OCI-LY7 (cell line): Measurements from ENCODE around the gene DHRS3. TPM values are rescaled to one million over a fixed set of nuclear protein-coding genes. Genes with fewer than 3 reads are reported as not detected.

Experiments used
- BruUV-seq: library from RNA; stranded (reverse); fragments of 400-500 nt; replicated peaks from 2 replicates; lab custom pipeline; 2021; lab: Mats Ljungman, UMichigan
- CTCF ChIA-PET: fragments of 300-600 bp; sonication (Branson Sonifier 250); formaldehyde crosslinking; loops from one replicate; lab custom pipeline; 2022; ENCODE audit warnings: antibody characterized with exemption; ENCODE audit not compliant: unreplicated experiment; lab: Charles Lee
- POLR2A ChIA-PET: fragments of 300-600 bp; sonication (Branson Sonifier 250); formaldehyde crosslinking; loops from one replicate; lab custom pipeline; 2022; ENCODE audit warnings: antibody characterized with exemption; lab: Charles Lee
- DNase-seq: peaks from one replicate; pipeline ENCODE4 v3.0.0-alpha.2; 2015; ENCODE audit warnings: low spot score
- H2AFZ ChIP-seq: fragments of 200-600 bp; sonication (generic), shearing (Covaris generic); 2 replicates; pipeline ENCODE4 v1.6.1; 2014; ENCODE audit warnings: mild to moderate bottlenecking, antibody characterized with exemption, low read length, moderate library complexity
- H3K27ac ChIP-seq: fragments of 200-600 bp; sonication (generic); 2 replicates; pipeline ENCODE4 v1.5.1; 2014; ENCODE audit warnings: mixed run types, low read depth, mild to moderate bottlenecking, moderate library complexity, low read length, inconsistent platforms; ENCODE audit not compliant: poor library complexity, severe bottlenecking
- H3K36me3 ChIP-seq: fragments of 200-600 bp; sonication (generic); 2 replicates; pipeline ENCODE4 v1.6.1; 2014; ENCODE audit warnings: mild to moderate bottlenecking, antibody characterized with exemption, low read length, moderate library complexity, mixed read lengths; ENCODE audit not compliant: insufficient read depth
- H3K4me1 ChIP-seq: fragments of 200-600 bp; sonication (generic); 2 replicates; pipeline ENCODE4 v1.5.1; 2014; ENCODE audit warnings: mild to moderate bottlenecking, low read length; ENCODE audit not compliant: insufficient read depth, poor library complexity, severe bottlenecking
- H3K4me2 ChIP-seq: fragments of 200-600 bp; sonication (generic); 2 replicates; pipeline ENCODE4 v1.6.1; 2014; ENCODE audit warnings: mild to moderate bottlenecking, low read length
- H3K4me3 ChIP-seq: fragments of 200-600 bp; sonication (generic); 2 replicates; pipeline ENCODE4 v1.5.1; 2014; ENCODE audit warnings: mild to moderate bottlenecking, low read depth, low read length; ENCODE audit not compliant: poor library complexity, severe bottlenecking
- H3K79me2 ChIP-seq: fragments of 200-600 bp; sonication (generic); 2 replicates; pipeline ENCODE4 v1.6.1; 2016; ENCODE audit warnings: low read depth, mild to moderate bottlenecking, low read length, moderate library complexity, mixed read lengths; ENCODE audit not compliant: insufficient read depth
- H3K9me2 ChIP-seq: fragments of 200-600 bp; sonication (generic); 2 replicates; pipeline ENCODE4 v1.6.1; 2016; ENCODE audit warnings: mild to moderate bottlenecking, low read length, mixed read lengths; ENCODE audit not compliant: insufficient read depth
- H3K9me3 ChIP-seq: fragments of 200-600 bp; sonication (generic); 2 replicates; pipeline ENCODE4 v1.6.1; 2014; ENCODE audit warnings: mild to moderate bottlenecking, mixed run types, low read length, mixed read lengths
- H4K20me1 ChIP-seq: fragments of 200-600 bp; sonication (generic); 2 replicates; pipeline ENCODE4 v1.6.1; 2014; ENCODE audit warnings: mild to moderate bottlenecking, antibody characterized with exemption, low read length, moderate library complexity, mixed read lengths; ENCODE audit not compliant: insufficient read depth
- CTCF ChIP-seq: fragments of 200-600 bp; sonication (generic); conservative IDR thresholded peaks from 2 replicates; pipeline ENCODE4 v1.5.1; 2014; ENCODE audit warnings: mild to moderate bottlenecking, antibody characterized with exemption, low read length, moderate library complexity, mixed read lengths
- EZH2phosphoT487 ChIP-seq: fragments of 200-600 bp; sonication (generic); IDR thresholded peaks from 2 replicates; pipeline ENCODE4 v1.6.1; 2018; ENCODE audit warnings: low read depth, borderline replicate concordance, mild to moderate bottlenecking, mixed run types, antibody characterized with exemption, low read length, moderate library complexity, mixed read lengths
- intact Hi-C: fragments of 100-400 bp; cut with micrococcal nuclease; formaldehyde crosslinking; loops from one replicate; pipeline ENCODE4 v1.10.0; 2022; ENCODE audit not compliant: unreplicated experiment
- total RNA-seq, 2 experiments: library from RNA; depleted of rRNA in 1 of 2; stranded (reverse); fragments of >200 nt in 1 of 2; shearing (Covaris generic) in 1 of 2; gene quantifications; 2 replicates each; pipeline ENCODE4 v1.2.3, GENCODE V29; 2014 to 2022

Gene DHRS3
- total RNA-seq, 2 experiments from 2014 or later: not detected

- DNase-seq: no peak
- no TSS peak for BruUV-seq
- no peaks in the 10 kb centered on the region for H3K4me1 ChIP-seq
- TF ChIP-seq CTCF: no peak
- TF ChIP-seq EZH2phosphoT487: no peak
- H3K4me3 ChIP-seq: no peak overlapping the region
- POLR2A ChIA-PET: interaction anchor here (0.9 kb wide), 1 partner anchor 13 kb away, joined by 4 read pairs; no protein-coding TSS in a partner anchor
- intact Hi-C loops: no loop called here
- H3K79me2 ChIP-seq: no peaks in the 10 kb centered on the region
- H3K9me3 ChIP-seq: no peaks in the 10 kb centered on the region
- H2AFZ ChIP-seq: no peak overlapping the region
- no peaks in the 10 kb centered on the region for H3K9me2 ChIP-seq
- CTCF ChIA-PET: no interaction called here
- no peaks in the 10 kb centered on the region for H4K20me1 ChIP-seq
- H3K36me3 ChIP-seq: no peaks in the 10 kb centered on the region
- no peak overlapping the region for H3K4me2 ChIP-seq
- no peak overlapping the region for H3K27ac ChIP-seq
Observed at GRCh38 chr1:12521096-12521495, 96.9 kb downstream of the DHRS3 start.

- intact Hi-C loops: no loop called here
- Histone ChIP-seq H3K9me3 (no peaks in the 10 kb centered on the region), H3K9me2 (no peaks in the 10 kb centered on the region), H4K20me1 (no peaks in the 10 kb centered on the region), H3K27ac (no peak overlapping the region), H3K4me3 (no peak overlapping the region), H2AFZ (no peak overlapping the region), H3K36me3 (no peaks in the 10 kb centered on the region), H3K4me1 (no peaks in the 10 kb centered on the region), H3K4me2 (no peak overlapping the region), H3K79me2 (no peaks in the 10 kb centered on the region)
- no TSS peak for BruUV-seq
- no peak for TF ChIP-seq CTCF
- TF ChIP-seq EZH2phosphoT487: no peak
- POLR2A ChIA-PET: no interaction called here
- no peak for DNase-seq
- CTCF ChIA-PET: no interaction called here
Observed at GRCh38 chr1:12519693-12520364, 98.2 kb downstream of the DHRS3 start.
